UCSD-AML1 (cell line): Measurements from ENCODE around the gene SCRT2.

Experiments used
- DNase-seq: peaks from one replicate; lab custom pipeline; 2025; ENCODE audit not compliant: unreplicated experiment; lab: John Stamatoyannopoulos, UW

The SCRT2 gene

GRCh38 chr20:635028-635892 is 40.3 kb downstream of the SCRT2 start:
- no peak for DNase-seq

- no peak for DNase-seq
These were observed 41.3 kb downstream of the SCRT2 start for GRCh38 chr20:634148-634925.

- DNase-seq = no peak
These were observed 44.5 kb downstream of the SCRT2 start for GRCh38 chr20:631101-631500.

GRCh38 chr20:626579-626978 is 49.0 kb downstream of the SCRT2 start:
- DNase-seq = no peak

- peak; percentile 68 for DNase-seq
These were observed 50.2 kb downstream of the SCRT2 start for GRCh38 chr20:625360-625932.

- DNase-seq = no peak
These were observed 51.9 kb downstream of the SCRT2 start for GRCh38 chr20:623704-624103.

- peak; percentile 30 for DNase-seq
These were observed 52.6 kb downstream of the SCRT2 start for GRCh38 chr20:623021-623420.

- DNase-seq = no peak
These were observed 53.4 kb downstream of the SCRT2 start for GRCh38 chr20:622161-622560.

GRCh38 chr20:621125-621756 is 54.4 kb downstream of the SCRT2 start:
- no peak for DNase-seq

GRCh38 chr20:620246-620645 is 55.4 kb downstream of the SCRT2 start:
- no peak for DNase-seq

- no peak for DNase-seq
These were observed 56.6 kb downstream of the SCRT2 start for GRCh38 chr20:618980-619379.

GRCh38 chr20:617934-618690 is 57.5 kb downstream of the SCRT2 start:
- no peak for DNase-seq

GRCh38 chr20:615514-615913 is 60.1 kb downstream of the SCRT2 start:
- no peak for DNase-seq

GRCh38 chr20:611843-612185 is 63.8 kb downstream of the SCRT2 start:
- no peak for DNase-seq
